GM12801 (cell line): ENCODE data around the gene NR3C1.

ENCODE experiments used
- CTCF ChIP-seq: IDR thresholded peaks from one replicate; pipeline ENCODE4 v1.5.1; 2011; ENCODE audit warnings: control low read depth; ENCODE audit not compliant: insufficient read length; ENCODE audit errors: extremely low read depth

Gene NR3C1

GRCh38 chr5:143236682-143237081, 166.8 kb downstream of the NR3C1 start:
- no peak for TF ChIP-seq CTCF

GRCh38 chr5:143235423-143235822, 168.1 kb downstream of the NR3C1 start:
- no peak for TF ChIP-seq CTCF

GRCh38 chr5:143234162-143234842, 169.2 kb downstream of the NR3C1 start:
- TF ChIP-seq CTCF, result no peak

DNA sequence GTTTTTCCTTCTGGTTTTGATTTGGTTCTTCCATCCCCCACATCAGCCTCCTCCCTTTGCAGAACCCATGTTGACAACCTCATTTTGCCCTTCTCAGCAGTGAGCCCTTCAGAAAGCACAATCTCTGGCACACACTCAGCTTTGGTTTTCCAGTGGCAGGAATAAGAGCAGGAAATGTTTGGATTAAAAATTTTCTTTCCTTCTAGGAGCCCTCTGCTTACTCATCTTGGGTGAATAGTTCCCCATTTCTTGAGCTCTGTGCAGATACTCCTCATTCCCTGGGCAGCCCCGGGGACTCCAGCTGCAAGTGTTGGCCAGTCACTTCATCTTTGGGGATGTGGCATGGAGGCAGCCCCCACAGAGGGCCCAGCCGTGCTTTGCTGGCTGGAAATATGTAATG, 170.5 kb downstream of the NR3C1 start:
- no peak for TF ChIP-seq CTCF

DNA sequence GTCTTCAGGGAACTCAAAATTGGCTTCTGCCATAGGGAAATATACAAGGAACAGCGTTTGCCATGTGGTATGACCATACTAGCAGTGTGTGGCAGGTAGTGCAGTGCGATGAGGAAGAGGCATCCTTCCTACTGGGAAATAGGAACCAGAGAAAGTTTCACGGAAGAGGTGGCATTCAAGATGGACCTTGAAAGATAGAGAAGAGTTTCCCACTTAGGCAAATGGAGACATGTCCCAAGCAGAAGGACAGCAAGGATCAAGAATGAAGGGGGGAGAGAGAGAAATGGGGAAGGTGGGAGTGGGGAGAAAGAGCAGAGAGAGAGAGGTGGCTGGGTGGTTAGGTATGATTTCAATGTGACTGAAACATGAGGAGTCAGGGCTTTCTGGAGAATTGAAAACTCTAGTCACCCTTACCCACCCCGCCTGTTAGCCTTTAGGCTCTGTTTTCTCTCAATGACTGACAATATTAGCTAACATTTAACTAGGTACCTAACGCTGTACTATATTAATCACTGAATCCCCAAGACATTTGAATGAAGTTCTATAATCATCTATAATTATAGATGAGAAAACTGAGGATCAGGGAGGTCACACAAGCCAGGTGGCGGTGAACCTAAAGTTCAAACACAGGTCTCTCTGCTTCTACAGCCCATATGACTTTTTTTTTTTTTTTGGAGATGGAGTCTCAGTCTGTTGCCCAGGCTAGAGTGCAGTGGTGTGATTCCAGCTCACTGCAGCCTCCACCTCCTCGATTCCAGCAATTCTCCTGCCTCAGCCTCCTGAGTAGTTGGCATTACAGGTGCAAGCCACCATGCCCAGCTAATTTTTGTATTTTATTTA, 171.3 kb downstream of the NR3C1 start:
- TF ChIP-seq CTCF, result no peak

- no peak for TF ChIP-seq CTCF
These were observed 172.1 kb downstream of the NR3C1 start for GRCh38 chr5:143231416-143231815.

- no peak for TF ChIP-seq CTCF
These were observed 172.8 kb downstream of the NR3C1 start for GRCh38 chr5:143230676-143230996.
